HEK293 (cell line): ENCODE data around the gene LRBA.

ENCODE experiments used
- AEBP2 ChIP-seq: fragments of 450-650 bp; formaldehyde crosslinking; IDR thresholded peaks from 2 replicates; pipeline ENCODE4 v1.5.1; 2016; ENCODE audit warnings: missing biosample characterization, missing genetic modification characterization, borderline replicate concordance
- CTCF ChIP-seq: fragments of 450-650 bp; formaldehyde crosslinking; IDR thresholded peaks from 2 replicates; pipeline ENCODE4 v1.5.1; 2016; ENCODE audit warnings: missing biosample characterization, missing genetic modification characterization
- PBX3 ChIP-seq: sonication (generic); formaldehyde crosslinking; IDR thresholded peaks from 2 replicates; pipeline ENCODE4 v1.8.1; 2022; ENCODE audit warnings: mild to moderate bottlenecking, moderate library complexity, missing genetic modification reagents
- SP2 ChIP-seq: fragments of 450-650 bp; formaldehyde crosslinking; IDR thresholded peaks from 2 replicates; pipeline ENCODE4 v1.5.1; 2016; ENCODE audit warnings: missing biosample characterization, missing genetic modification characterization
- ZBTB26 ChIP-seq: fragments of 450-650 bp; formaldehyde crosslinking; optimal IDR thresholded peaks from 2 replicates; pipeline ENCODE3; 2016; ENCODE audit warnings: missing biosample characterization, mild to moderate bottlenecking, missing genetic modification characterization
- ZNF169 ChIP-seq: fragments of 450-650 bp; formaldehyde crosslinking; IDR thresholded peaks from 2 replicates; pipeline ENCODE4 v1.5.1; 2016; ENCODE audit warnings: missing biosample characterization, missing genetic modification characterization
- ZNF18 ChIP-seq: fragments of 450-650 bp; formaldehyde crosslinking; IDR thresholded peaks from 2 replicates; pipeline ENCODE4 v1.5.1; 2016; ENCODE audit warnings: missing biosample characterization, missing genetic modification characterization
- ZNF274 ChIP-seq, 2 experiments: fragments of 200-500 bp in 1 of 2; fragments of 450-650 bp in 1 of 2; sonication (Bioruptor generic) in 1 of 2; formaldehyde crosslinking in 1 of 2; IDR thresholded peaks; 2 replicates each; pipeline versions ENCODE4 v1.5.1 to v1.6.1; 2014 to 2016; ENCODE audit warnings: borderline replicate concordance in 1 of 2, inconsistent platforms in 1 of 2, low read length in 1 of 2, missing biosample characterization in 1 of 2, missing genetic modification characterization in 1 of 2
- ZNF362 ChIP-seq: fragments of 450-650 bp; formaldehyde crosslinking; IDR thresholded peaks from 2 replicates; pipeline ENCODE4 v1.5.1; 2016; ENCODE audit warnings: missing biosample characterization, missing genetic modification characterization
- ZNF518A ChIP-seq: fragments of 450-650 bp; formaldehyde crosslinking; conservative IDR thresholded peaks from 2 replicates; pipeline ENCODE4 v1.5.1; 2016; ENCODE audit warnings: low read depth, missing biosample characterization, missing genetic modification characterization
- ZNF561 ChIP-seq: fragments of 450-650 bp; IDR thresholded peaks from 2 replicates; pipeline ENCODE4 v1.5.1; 2018; ENCODE audit warnings: missing biosample characterization, missing genetic modification characterization, borderline replicate concordance

GRCh38 chr4:150940123-150940522 is 75.0 kb downstream of the LRBA start:
- TF ChIP-seq AEBP2 (tag by site-specific recombination) = no peak
- no peak for TF ChIP-seq SP2 (tag by site-specific recombination)
- no peak for TF ChIP-seq CTCF (tag by site-specific recombination)
- TF ChIP-seq ZNF169 (tag by site-specific recombination) = no peak
- TF ChIP-seq PBX3 (CRISPR knock-in tag) = no peak
- no peak for TF ChIP-seq ZNF274 (IDR thresholded peaks at IDR 0.05; ENCODE audit: low read length)
- TF ChIP-seq ZNF274 (tag by site-specific recombination; IDR thresholded peaks at IDR 0.05; ENCODE audit: borderline replicate concordance) = no peak
- no peak for TF ChIP-seq ZNF362 (tag by site-specific recombination)
- TF ChIP-seq ZNF518A (tag by site-specific recombination) = no peak
- no peak for TF ChIP-seq ZBTB26 (tag by site-specific recombination)
- no peak for TF ChIP-seq ZNF18 (tag by site-specific recombination)
- TF ChIP-seq ZNF561 (tag by site-specific recombination) = no peak
